ENCODE measurements around the gene ATP2C2.

ATP2C2 gene

GRCh38 chr16:84499638-84500037, 131.3 kb downstream of the ATP2C2 start:
- DNase-seq = no peak

GRCh38 chr16:84500531-84500930, 132.2 kb downstream of the ATP2C2 start:
- DNase-seq = no peak

- DNase-seq = no peak
Measured at GRCh38 chr16:84501077-84501735, 132.9 kb downstream of the ATP2C2 start.

- DNase-seq = no peak
Measured at GRCh38 chr16:84502075-84502474, 133.7 kb downstream of the ATP2C2 start.

- DNase-seq = no peak
Measured at GRCh38 chr16:84502581-84502980, 134.2 kb downstream of the ATP2C2 start.

- no peak for DNase-seq
Measured at GRCh38 chr16:84503751-84504395, 135.5 kb downstream of the ATP2C2 start.

GRCh38 chr16:84504420-84505248, 136.3 kb downstream of the ATP2C2 start, which contains the start of gene MEAK7:
Gene MEAK7 (minus strand): TSS chr16:84504659. CDS start chr16:84498086, 6,573 bp downstream.
- peak; percentile 92 to 97 (median 95) for DNase-seq

GRCh38 chr16:84505249-84506187, 137.2 kb downstream of the ATP2C2 start:
- DNase-seq = no peak

- DNase-seq = peak in 1 of 5 donors; percentile 77
Measured at GRCh38 chr16:84507011-84507982, 139.0 kb downstream of the ATP2C2 start.

- DNase-seq = peak in 1 of 5 donors; percentile 31
Measured at GRCh38 chr16:84508502-84508901, 140.2 kb downstream of the ATP2C2 start.

GRCh38 chr16:84509032-84509950, 141.0 kb downstream of the ATP2C2 start:
- no peak for DNase-seq

- DNase-seq = peak; percentile 49 to 83 (median 75)
Measured at GRCh38 chr16:84511180-84511800, 143.0 kb downstream of the ATP2C2 start.

GRCh38 chr16:84511831-84512230, 143.5 kb downstream of the ATP2C2 start:
- no peak for DNase-seq

GRCh38 chr16:84513123-84513522, 144.8 kb downstream of the ATP2C2 start:
- no peak for DNase-seq

GRCh38 chr16:84513666-84514065, 145.3 kb downstream of the ATP2C2 start:
- DNase-seq = no peak

Data from T-helper 1 cell (primary cell).